Right atrium auricular region (tissue), 2 donors: ENCODE data around the gene WDR20. TPM values are rescaled to one million over a fixed set of nuclear protein-coding genes. Genes with fewer than 3 reads are reported as not detected.

Experiments used
- DNase-seq: peaks from one replicate; pipeline ENCODE4 v3.0.0-alpha.2; 2019; ENCODE audit warnings: low spot score
- H3K27ac ChIP-seq, 2 donors: fragments of 200-600 bp; sonication (generic); 1 replicate in 1 of 2; 2 replicates in 1 of 2; pipeline ENCODE4 v1.5.1; 2016 to 2019
- H3K27me3 ChIP-seq, 2 donors: fragments of 200-600 bp; sonication (generic); one replicate each; pipeline versions ENCODE4 v1.5.1 to v1.6.0; 2017 to 2019
- H3K36me3 ChIP-seq: fragments of 200-600 bp; sonication (generic); one replicate; pipeline ENCODE4 v1.5.1; 2016
- H3K4me1 ChIP-seq, 2 donors: fragments of 200-600 bp; sonication (generic); one replicate each; pipeline versions ENCODE4 v1.5.1 to v1.6.0; 2017 to 2019
- H3K4me3 ChIP-seq, 2 donors: fragments of 200-600 bp; sonication (generic); 1 replicate in 1 of 2; 2 replicates in 1 of 2; pipeline ENCODE4 v1.5.1; 2017 to 2019; ENCODE audit warnings: mild to moderate bottlenecking in 1 of 2, moderate library complexity in 1 of 2
- H3K9me3 ChIP-seq, 2 donors: fragments of 200-600 bp; sonication (generic); one replicate each; pipeline ENCODE4 v1.5.1; 2019
- CTCF ChIP-seq, 2 donors: fragments of 200-600 bp; sonication (generic); IDR thresholded peaks; one replicate each; pipeline ENCODE4 v1.5.1; 2019; ENCODE audit warnings: antibody characterized with exemption in 2 of 2
- total RNA-seq, 2 donors: library from RNA; depleted of rRNA; stranded (reverse); fragments of >200 nt; gene quantifications; one replicate each; pipeline ENCODE4 v1.1.0, GENCODE V29; 2016

Gene WDR20
- total RNA-seq, 2 donors from 2014 or later, result 16.0 to 20.1 TPM

GRCh38 chr14:102255401-102256190, 115.9 kb downstream of the WDR20 start:
- H3K27ac ChIP-seq, result peak overlapping the region; percentile 68 to 76
- no peak for TF ChIP-seq CTCF (IDR thresholded peaks at IDR 0.05)
- DNase-seq, result no peak

GRCh38 chr14:102256716-102257115, 117.0 kb downstream of the WDR20 start:
- no peak overlapping the region for H3K4me3 ChIP-seq
- H3K27me3 ChIP-seq, result no peaks in the 10 kb centered on the region
- DNase-seq, result no peak
- peaks cover 0 to 3% of the 10 kb centered on the region in 2 donors for H3K4me1 ChIP-seq
- H3K27ac ChIP-seq, result no peak overlapping the region
- no peaks in the 10 kb centered on the region for H3K36me3 ChIP-seq
- no peaks in the 10 kb centered on the region for H3K9me3 ChIP-seq
- TF ChIP-seq CTCF (IDR thresholded peaks at IDR 0.05), result no peak

More at GRCh38 chr14:102255401-102256190, 115.9 kb downstream of the WDR20 start:
- Histone ChIP-seq H3K36me3 (no peaks in the 10 kb centered on the region), H3K9me3 (no peaks in the 10 kb centered on the region), H3K4me1 (peaks cover 0 to 3% of the 10 kb centered on the region in 2 donors), H3K4me3 (no peak overlapping the region), H3K27me3 (no peaks in the 10 kb centered on the region)

GRCh38 chr14:102258136-102258535, 118.4 kb downstream of the WDR20 start:
- Histone ChIP-seq H3K36me3 (no peaks in the 10 kb centered on the region), H3K9me3 (no peaks in the 10 kb centered on the region), H3K27me3 (no peaks in the 10 kb centered on the region), H3K4me1 (peaks cover 0 to 8% of the 10 kb centered on the region in 2 donors), H3K27ac (no peak overlapping the region), H3K4me3 (no peak overlapping the region)
- DNase-seq, result no peak
- TF ChIP-seq CTCF (IDR thresholded peaks at IDR 0.05), result no peak

Other genes with a start within 250 kb of the WDR20 start
- 100 to 1,000 TPM; 388 to 445 TPM for gene DYNC1H1, start 175.3 kb upstream of the WDR20 start, total RNA-seq
- gene HSP90AA1, start 52.9 kb upstream of the WDR20 start, total RNA-seq, result 100 to 1,000 TPM; 411 to 457 TPM
- 10 to 100 TPM; 10.1 to 22.9 TPM for gene MOK, start 165.3 kb downstream of the WDR20 start, total RNA-seq
- gene ZNF839, start 179.8 kb downstream of the WDR20 start, total RNA-seq, result 1 to 10 TPM; 6.4 to 7.8 TPM
- gene CINP, start 223.0 kb downstream of the WDR20 start, total RNA-seq, result 10 to 100 TPM; 25.0 to 31.3 TPM
- 10 to 100 TPM; 13.2 to 15.5 TPM for gene TECPR2, start 223.0 kb downstream of the WDR20 start, total RNA-seq